Prostate gland (tissue), 2 donors: ENCODE measurements around the gene CAPZB.

Experiments used
- POLR2A ChIP-seq: fragments of 450-650 bp; IDR thresholded peaks from one replicate; pipeline ENCODE4 v1.6.1; 2016; ENCODE audit warnings: antibody characterized with exemption, mild to moderate bottlenecking
- TF ChIP-seq, protein P1 (sequence below), 4 experiments: fragments of 200-600 bp in 2 of 4; fragments of 450-650 bp in 2 of 4; sonication (generic) in 2 of 4; IDR thresholded peaks; 1 replicate in 3 of 4; 2 replicates in 1 of 4; pipeline ENCODE4 v1.5.1; 2016 to 2019; ENCODE audit warnings: antibody characterized with exemption in 4 of 4, mild to moderate bottlenecking in 2 of 4, moderate library complexity in 2 of 4

GRCh38 chr1:19327736-19328135 lies 157.6 kb downstream of the CAPZB start:
- TF ChIP-seq, protein P1, sequence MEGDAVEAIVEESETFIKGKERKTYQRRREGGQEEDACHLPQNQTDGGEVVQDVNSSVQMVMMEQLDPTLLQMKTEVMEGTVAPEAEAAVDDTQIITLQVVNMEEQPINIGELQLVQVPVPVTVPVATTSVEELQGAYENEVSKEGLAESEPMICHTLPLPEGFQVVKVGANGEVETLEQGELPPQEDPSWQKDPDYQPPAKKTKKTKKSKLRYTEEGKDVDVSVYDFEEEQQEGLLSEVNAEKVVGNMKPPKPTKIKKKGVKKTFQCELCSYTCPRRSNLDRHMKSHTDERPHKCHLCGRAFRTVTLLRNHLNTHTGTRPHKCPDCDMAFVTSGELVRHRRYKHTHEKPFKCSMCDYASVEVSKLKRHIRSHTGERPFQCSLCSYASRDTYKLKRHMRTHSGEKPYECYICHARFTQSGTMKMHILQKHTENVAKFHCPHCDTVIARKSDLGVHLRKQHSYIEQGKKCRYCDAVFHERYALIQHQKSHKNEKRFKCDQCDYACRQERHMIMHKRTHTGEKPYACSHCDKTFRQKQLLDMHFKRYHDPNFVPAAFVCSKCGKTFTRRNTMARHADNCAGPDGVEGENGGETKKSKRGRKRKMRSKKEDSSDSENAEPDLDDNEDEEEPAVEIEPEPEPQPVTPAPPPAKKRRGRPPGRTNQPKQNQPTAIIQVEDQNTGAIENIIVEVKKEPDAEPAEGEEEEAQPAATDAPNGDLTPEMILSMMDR (IDR thresholded peaks at IDR 0.05) = no peak
- no peak for TF ChIP-seq POLR2A
